Testis (tissue), 2 donors: ENCODE data around the gene ANKS1B.

ENCODE experiments used
- CTCF ChIP-seq, 3 experiments: fragments of 450-650 bp in 2 of 3; fragments of 200-600 bp in 1 of 3; sonication (generic) in 1 of 3; IDR thresholded peaks; one replicate each; pipeline ENCODE4 v1.5.1; 2016 to 2019; ENCODE audit warnings: antibody characterized with exemption in 3 of 3, mild to moderate bottlenecking in 2 of 3, moderate library complexity in 1 of 3
- POLR2A ChIP-seq: fragments of 450-650 bp; IDR thresholded peaks from one replicate; pipeline ENCODE4 v1.6.1; 2017; ENCODE audit warnings: antibody characterized with exemption, mild to moderate bottlenecking, moderate library complexity

GRCh38 chr12:99200711-99201384, 783.9 kb downstream of the ANKS1B start:
- TF ChIP-seq CTCF (IDR thresholded peaks at IDR 0.05) (no peak), POLR2A (no peak)
